ENCODE data around the gene NIPSNAP2. TPM values are rescaled to one million over a fixed set of nuclear protein-coding genes. Genes with fewer than 3 reads are reported as not detected.

Gene NIPSNAP2
- total and polyA plus RNA-seq, 2 of the 13 experiments (the other 11 are each of a cell fraction or from before 2014, with no cell fraction given): 40.3 to 61.5 TPM

DNA sequence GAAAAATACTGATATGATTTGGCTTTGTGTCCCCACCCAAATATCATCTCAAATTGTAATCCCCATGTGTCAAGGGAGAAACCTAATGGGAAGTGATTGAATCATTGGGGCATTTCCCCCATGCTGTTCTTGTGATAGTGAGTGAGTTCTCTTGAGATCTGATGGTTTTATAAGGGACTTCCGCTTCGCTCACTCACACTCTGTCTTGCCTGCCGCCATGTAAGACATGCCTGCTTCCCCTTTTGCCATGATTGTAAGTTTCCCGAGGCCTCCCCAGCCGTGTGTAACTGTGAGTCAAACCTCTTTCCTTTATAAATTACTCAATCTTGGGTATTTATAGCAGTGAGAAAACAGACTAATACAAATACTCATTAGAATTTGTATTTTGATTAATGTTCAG is 17.8 kb upstream of the NIPSNAP2 start:
- TF ChIP-seq ZNF766 (CRISPR knock-in tag; IDR thresholded peaks at IDR 0.05; ENCODE audit: borderline replicate concordance) (no peak), ZFAT (CRISPR knock-in tag; conservative IDR thresholded peaks at IDR 0.05) (no peak), KDM1A (CRISPR knock-in tag; IDR thresholded peaks at IDR 0.05) (no peak), ZNF350 (CRISPR knock-in tag; IDR thresholded peaks at IDR 0.05; ENCODE audit: borderline replicate concordance, low read depth) (no peak), ZSCAN21 (CRISPR knock-in tag; IDR thresholded peaks at IDR 0.05; ENCODE audit: borderline replicate concordance) (no peak)
- TF ChIP-seq, protein P1, sequence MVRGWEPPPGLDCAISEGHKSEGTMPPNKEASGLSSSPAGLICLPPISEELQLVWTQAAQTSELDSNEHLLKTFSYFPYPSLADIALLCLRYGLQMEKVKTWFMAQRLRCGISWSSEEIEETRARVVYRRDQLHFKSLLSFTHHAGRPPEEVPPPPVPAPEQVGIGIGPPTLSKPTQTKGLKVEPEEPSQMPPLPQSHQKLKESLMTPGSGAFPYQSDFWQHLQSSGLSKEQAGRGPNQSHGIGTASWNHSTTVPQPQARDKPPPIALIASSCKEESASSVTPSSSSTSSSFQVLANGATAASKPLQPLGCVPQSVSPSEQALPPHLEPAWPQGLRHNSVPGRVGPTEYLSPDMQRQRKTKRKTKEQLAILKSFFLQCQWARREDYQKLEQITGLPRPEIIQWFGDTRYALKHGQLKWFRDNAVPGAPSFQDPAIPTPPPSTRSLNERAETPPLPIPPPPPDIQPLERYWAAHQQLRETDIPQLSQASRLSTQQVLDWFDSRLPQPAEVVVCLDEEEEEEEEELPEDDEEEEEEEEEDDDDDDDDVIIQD (CRISPR knock-in tag; IDR thresholded peaks at IDR 0.05; ENCODE audit: low read depth): no peak
- Histone ChIP-seq H2AFZ (ENCODE audit: low read length) (no peak overlapping the region), H3K27me3 (ENCODE audit: control insufficient read depth in 1 of 2, insufficient read depth in 2 of 2, low read length in 2 of 2) (no peaks in the 10 kb centered on the region), H3K4me3 (replicated peaks in 1 of 3; ENCODE audit: insufficient read depth in 1 of 3, low read depth in 2 of 3, low read length in 3 of 3) (no peak overlapping the region), H3K4me2 (ENCODE audit: low read depth, low read length) (no peak overlapping the region), H3K9ac (ENCODE audit: insufficient read depth, low read depth, low read length) (no peak overlapping the region), H3K9me3 (ENCODE audit: low read length) (no peaks in the 10 kb centered on the region), H3K36me3 (replicated peaks in 1 of 2; ENCODE audit: control insufficient read depth in 1 of 2, insufficient read depth in 2 of 2, low read length in 2 of 2) (no peaks in the 10 kb centered on the region), H3K4me1 (ENCODE audit: insufficient read depth, low read length) (no peaks in the 10 kb centered on the region), H4K20me1 (ENCODE audit: insufficient read depth, low read length) (no peaks in the 10 kb centered on the region), H3K27ac (ENCODE audit: extremely low read length, insufficient read depth, low read length) (no peak overlapping the region), H3K79me2 (ENCODE audit: insufficient read depth, low read length) (no peaks in the 10 kb centered on the region)
- BruUV-seq (replicated peaks): no TSS peak
- intact Hi-C loops (cut with micrococcal nuclease; ENCODE audit: unreplicated experiment): no loop called here
- in situ Hi-C loops (cut with HindIII; ENCODE audit: extremely low pct_ligation_motif_present, low pct_unique_long_range_greater_than_20kb): no loop called here
- 66% methylated on average over 5 of the region's 5 CpGs for whole genome bisulfite sequencing (ENCODE audit: low lambda C conversion rate)
- DNase-seq (ENCODE audit: low spot score): no peak
- POLR2A ChIA-PET: no interaction called here
- CTCF ChIA-PET (ENCODE audit: low intra/inter-chr PET ratio, low total read pairs): no interaction called here
- no peak for FAIRE-seq
- no peak for ATAC-seq
